ENCODE measurements around the gene LIN28B. TPM values are rescaled to one million over a fixed set of nuclear protein-coding genes. Genes with fewer than 3 reads are reported as not detected.
"Not testable (repeated sequence)": the region's sequence is repeated elsewhere in the genome, so short reads cannot be mapped to it uniquely, and the experiment has no call there.

LIN28B gene
- total RNA-seq, 1 donor from 2014 or later = not detected

DNA sequence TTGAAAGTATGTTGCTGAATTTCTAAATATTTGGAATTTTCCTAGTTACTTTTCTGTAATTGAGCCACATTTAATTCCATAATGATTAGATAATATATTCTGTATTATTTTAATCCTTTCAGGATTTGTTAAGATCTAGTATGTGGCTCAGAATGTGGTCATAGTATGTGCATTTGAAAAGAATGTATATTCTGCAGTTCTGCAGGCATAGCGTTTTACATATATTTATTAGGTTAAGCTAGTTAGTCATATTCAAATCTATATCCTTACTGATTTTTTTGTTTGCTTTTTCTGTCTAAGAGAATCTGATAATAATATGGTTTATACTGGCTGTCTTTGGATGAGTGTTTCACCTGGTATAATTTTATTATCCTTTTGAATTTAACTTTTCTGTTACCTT lies 33.2 kb downstream of the LIN28B start:
- Mint-ChIP-seq H3K36me3 (ENCODE audit: low read depth) (no peaks in the 10 kb centered on the region), H3K4me3 (ENCODE audit: unreplicated experiment) (no peak overlapping the region), H3K27me3 (ENCODE audit: low read depth) (no peaks in the 10 kb centered on the region), H3K9me3 (ENCODE audit: low read depth) (no peaks in the 10 kb centered on the region), H3K4me1 (ENCODE audit: low read depth) (peaks cover under 1% of the 10 kb centered on the region), H3K27ac (ENCODE audit: unreplicated experiment) (no peak overlapping the region)
- DNase-seq (ENCODE audit: low spot score) = no peak
- TF ChIP-seq, protein P1, sequence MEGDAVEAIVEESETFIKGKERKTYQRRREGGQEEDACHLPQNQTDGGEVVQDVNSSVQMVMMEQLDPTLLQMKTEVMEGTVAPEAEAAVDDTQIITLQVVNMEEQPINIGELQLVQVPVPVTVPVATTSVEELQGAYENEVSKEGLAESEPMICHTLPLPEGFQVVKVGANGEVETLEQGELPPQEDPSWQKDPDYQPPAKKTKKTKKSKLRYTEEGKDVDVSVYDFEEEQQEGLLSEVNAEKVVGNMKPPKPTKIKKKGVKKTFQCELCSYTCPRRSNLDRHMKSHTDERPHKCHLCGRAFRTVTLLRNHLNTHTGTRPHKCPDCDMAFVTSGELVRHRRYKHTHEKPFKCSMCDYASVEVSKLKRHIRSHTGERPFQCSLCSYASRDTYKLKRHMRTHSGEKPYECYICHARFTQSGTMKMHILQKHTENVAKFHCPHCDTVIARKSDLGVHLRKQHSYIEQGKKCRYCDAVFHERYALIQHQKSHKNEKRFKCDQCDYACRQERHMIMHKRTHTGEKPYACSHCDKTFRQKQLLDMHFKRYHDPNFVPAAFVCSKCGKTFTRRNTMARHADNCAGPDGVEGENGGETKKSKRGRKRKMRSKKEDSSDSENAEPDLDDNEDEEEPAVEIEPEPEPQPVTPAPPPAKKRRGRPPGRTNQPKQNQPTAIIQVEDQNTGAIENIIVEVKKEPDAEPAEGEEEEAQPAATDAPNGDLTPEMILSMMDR (IDR thresholded peaks at IDR 0.05) = no peak

- not testable (repeated sequence) for H3K9me3 Mint-ChIP-seq (ENCODE audit: low read depth); H3K4me3 Mint-ChIP-seq (ENCODE audit: unreplicated experiment); DNase-seq (ENCODE audit: low spot score); H3K4me1 Mint-ChIP-seq (ENCODE audit: low read depth); H3K36me3 Mint-ChIP-seq (ENCODE audit: low read depth); H3K27ac Mint-ChIP-seq (ENCODE audit: unreplicated experiment); H3K27me3 Mint-ChIP-seq (ENCODE audit: low read depth)
Measured at GRCh38 chr6:104991062-104991461, 34.2 kb downstream of the LIN28B start.

DNA sequence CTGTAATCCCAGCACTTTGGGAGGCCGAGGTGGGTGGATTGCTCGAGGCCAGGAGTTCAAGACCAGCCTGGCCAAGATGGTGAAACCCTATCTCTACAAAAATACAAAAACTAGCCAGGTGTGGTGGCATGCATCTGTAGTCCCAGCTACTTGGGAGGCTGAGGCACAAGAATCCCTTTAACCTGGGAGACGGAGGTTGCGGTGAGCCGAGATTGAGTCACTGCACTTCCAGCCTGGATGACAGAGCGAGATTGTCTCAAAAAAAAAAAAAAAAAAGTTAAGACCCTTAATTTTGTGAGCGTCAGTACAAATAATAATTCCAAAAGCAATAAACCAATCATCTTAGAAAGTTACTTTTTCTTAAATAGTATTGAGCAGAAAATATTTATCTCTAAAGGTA lies 36.7 kb downstream of the LIN28B start:
- H3K9me3 Mint-ChIP-seq (ENCODE audit: low read depth); DNase-seq (ENCODE audit: low spot score); H3K27me3 Mint-ChIP-seq (ENCODE audit: low read depth); H3K4me3 Mint-ChIP-seq (ENCODE audit: unreplicated experiment); H3K27ac Mint-ChIP-seq (ENCODE audit: unreplicated experiment); H3K36me3 Mint-ChIP-seq (ENCODE audit: low read depth); H3K4me1 Mint-ChIP-seq (ENCODE audit: low read depth): not testable (repeated sequence)

DNA sequence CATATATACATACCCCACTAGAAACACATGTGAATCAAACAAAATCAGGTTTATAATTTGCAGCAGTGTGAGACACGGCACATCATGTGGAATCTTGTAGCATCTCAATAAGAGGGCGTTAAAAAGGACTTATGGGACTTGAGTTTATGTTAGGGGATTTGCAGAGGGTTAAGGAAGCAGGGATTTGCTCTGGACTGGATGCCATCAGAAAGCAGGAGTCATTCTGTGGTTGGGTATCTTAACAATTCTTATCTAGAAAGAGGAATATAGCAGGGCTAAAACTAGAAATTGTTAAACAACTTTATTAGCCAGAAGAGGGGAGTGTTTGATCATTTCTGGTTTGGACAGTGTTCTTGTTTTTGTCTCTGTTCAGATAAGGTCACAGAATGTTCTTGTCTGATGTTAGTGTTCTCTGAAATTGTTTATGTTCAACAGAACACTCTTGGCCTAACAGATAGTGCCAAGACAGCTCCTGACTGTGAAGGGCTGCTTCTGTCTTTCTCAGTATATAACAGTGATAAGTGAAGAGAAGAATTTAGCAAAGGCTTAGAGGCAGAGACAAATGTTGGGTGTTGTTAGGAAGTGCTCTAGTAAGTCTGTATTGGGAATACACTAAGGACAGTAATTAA lies 39.2 kb downstream of the LIN28B start:
- Mint-ChIP-seq H3K36me3 (ENCODE audit: low read depth) (no peaks in the 10 kb centered on the region), H3K4me1 (ENCODE audit: low read depth) (no peaks in the 10 kb centered on the region), H3K27ac (ENCODE audit: unreplicated experiment) (no peak overlapping the region), H3K4me3 (ENCODE audit: unreplicated experiment) (no peak overlapping the region), H3K9me3 (ENCODE audit: low read depth) (no peaks in the 10 kb centered on the region), H3K27me3 (ENCODE audit: low read depth) (no peaks in the 10 kb centered on the region)
- DNase-seq (ENCODE audit: low spot score) = no peak
- TF ChIP-seq, protein P1 (IDR thresholded peaks at IDR 0.05) = peak; percentile 80

GRCh38 chr6:105001063-105001462 lies 44.2 kb downstream of the LIN28B start:
- no peaks in the 10 kb centered on the region for H3K36me3 Mint-ChIP-seq (ENCODE audit: low read depth)
- H3K27me3 Mint-ChIP-seq (ENCODE audit: low read depth) = no peaks in the 10 kb centered on the region
- no peaks in the 10 kb centered on the region for H3K4me1 Mint-ChIP-seq (ENCODE audit: low read depth)
- no peak overlapping the region for H3K4me3 Mint-ChIP-seq (ENCODE audit: unreplicated experiment)
- no peaks in the 10 kb centered on the region for H3K9me3 Mint-ChIP-seq (ENCODE audit: low read depth)
- TF ChIP-seq, protein P1 (IDR thresholded peaks at IDR 0.05) = no peak
- no peak for DNase-seq (ENCODE audit: low spot score)
- no peak overlapping the region for H3K27ac Mint-ChIP-seq (ENCODE audit: unreplicated experiment)

GRCh38 chr6:105001906-105002305 lies 45.0 kb downstream of the LIN28B start:
- Mint-ChIP-seq H3K9me3 (ENCODE audit: low read depth) (no peaks in the 10 kb centered on the region), H3K27me3 (ENCODE audit: low read depth) (no peaks in the 10 kb centered on the region), H3K4me3 (ENCODE audit: unreplicated experiment) (no peak overlapping the region), H3K27ac (ENCODE audit: unreplicated experiment) (no peak overlapping the region), H3K36me3 (ENCODE audit: low read depth) (no peaks in the 10 kb centered on the region), H3K4me1 (ENCODE audit: low read depth) (no peaks in the 10 kb centered on the region)
- no peak for DNase-seq (ENCODE audit: low spot score)
- TF ChIP-seq, protein P1 (IDR thresholded peaks at IDR 0.05) = no peak

Data from chondrocyte (in vitro differentiated cells).